ENCODE results near the gene AP1M1.

The AP1M1 gene

DNA sequence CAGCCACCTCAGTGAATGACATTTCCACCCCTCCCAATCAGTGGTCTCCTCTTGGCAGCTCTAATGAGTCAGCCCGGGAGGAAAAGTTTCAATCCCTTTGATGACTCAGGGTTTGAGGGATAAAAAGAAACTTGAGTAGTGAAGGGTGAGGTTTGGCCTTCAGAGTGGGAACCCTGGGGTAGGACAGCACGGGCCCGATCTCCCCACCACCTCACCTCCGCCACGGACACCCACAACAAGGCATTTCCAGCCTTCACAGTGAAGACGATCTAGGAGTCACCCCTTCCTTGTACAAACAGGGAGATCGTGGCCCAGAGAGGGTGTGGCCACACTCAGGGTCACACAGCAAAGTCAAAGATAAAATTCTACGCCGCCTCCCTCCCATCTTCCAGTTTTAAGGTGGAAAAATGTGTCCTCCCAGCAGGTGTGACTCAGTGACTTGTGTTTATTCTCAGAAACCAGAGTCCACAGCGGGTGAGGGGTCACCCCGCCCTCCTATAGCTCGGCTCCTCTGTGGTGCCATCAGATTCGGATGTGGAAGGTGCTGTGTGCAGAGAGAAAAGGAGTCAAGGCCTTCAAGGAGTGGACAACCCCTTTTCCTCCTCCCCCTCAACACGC, 36.7 kb upstream of the AP1M1 start:
- Histone ChIP-seq H3K9me3 (ENCODE audit: control insufficient read depth, insufficient read depth, low read length) (no peaks in the 10 kb centered on the region), H3F3A (ENCODE audit: control insufficient read depth, insufficient read depth) (peaks cover 16% of the 10 kb centered on the region), H3K36me3 (ENCODE audit: control insufficient read depth, low read length) (peaks cover 21% of the 10 kb centered on the region), H3K79me2 (ENCODE audit: control insufficient read depth, low read length) (no peaks in the 10 kb centered on the region), H3K9me2 (replicated peaks; ENCODE audit: control insufficient read depth, low read length) (no peaks in the 10 kb centered on the region), H3K4me1 (ENCODE audit: control insufficient read depth, low read length) (peaks cover 3% of the 10 kb centered on the region), H3K4me3 (ENCODE audit: low read length) (no peak overlapping the region), H3K4me2 (ENCODE audit: low read length) (no peak overlapping the region), H3K27me3 (ENCODE audit: control insufficient read depth, low read length) (no peaks in the 10 kb centered on the region), H4K20me1 (ENCODE audit: control insufficient read depth, insufficient read depth, low read depth, low read length) (no peaks in the 10 kb centered on the region), H3K27ac (ENCODE audit: low read depth, low read length) (no peak overlapping the region)
- TF ChIP-seq EZH2phosphoT487 (IDR thresholded peaks at IDR 0.05; ENCODE audit: borderline replicate concordance, low read length): no peak
- TF ChIP-seq, protein P1, sequence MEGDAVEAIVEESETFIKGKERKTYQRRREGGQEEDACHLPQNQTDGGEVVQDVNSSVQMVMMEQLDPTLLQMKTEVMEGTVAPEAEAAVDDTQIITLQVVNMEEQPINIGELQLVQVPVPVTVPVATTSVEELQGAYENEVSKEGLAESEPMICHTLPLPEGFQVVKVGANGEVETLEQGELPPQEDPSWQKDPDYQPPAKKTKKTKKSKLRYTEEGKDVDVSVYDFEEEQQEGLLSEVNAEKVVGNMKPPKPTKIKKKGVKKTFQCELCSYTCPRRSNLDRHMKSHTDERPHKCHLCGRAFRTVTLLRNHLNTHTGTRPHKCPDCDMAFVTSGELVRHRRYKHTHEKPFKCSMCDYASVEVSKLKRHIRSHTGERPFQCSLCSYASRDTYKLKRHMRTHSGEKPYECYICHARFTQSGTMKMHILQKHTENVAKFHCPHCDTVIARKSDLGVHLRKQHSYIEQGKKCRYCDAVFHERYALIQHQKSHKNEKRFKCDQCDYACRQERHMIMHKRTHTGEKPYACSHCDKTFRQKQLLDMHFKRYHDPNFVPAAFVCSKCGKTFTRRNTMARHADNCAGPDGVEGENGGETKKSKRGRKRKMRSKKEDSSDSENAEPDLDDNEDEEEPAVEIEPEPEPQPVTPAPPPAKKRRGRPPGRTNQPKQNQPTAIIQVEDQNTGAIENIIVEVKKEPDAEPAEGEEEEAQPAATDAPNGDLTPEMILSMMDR (IDR thresholded peaks at IDR 0.05; ENCODE audit: low read depth, low read length, poor library complexity, severe bottlenecking): no peak

DNA sequence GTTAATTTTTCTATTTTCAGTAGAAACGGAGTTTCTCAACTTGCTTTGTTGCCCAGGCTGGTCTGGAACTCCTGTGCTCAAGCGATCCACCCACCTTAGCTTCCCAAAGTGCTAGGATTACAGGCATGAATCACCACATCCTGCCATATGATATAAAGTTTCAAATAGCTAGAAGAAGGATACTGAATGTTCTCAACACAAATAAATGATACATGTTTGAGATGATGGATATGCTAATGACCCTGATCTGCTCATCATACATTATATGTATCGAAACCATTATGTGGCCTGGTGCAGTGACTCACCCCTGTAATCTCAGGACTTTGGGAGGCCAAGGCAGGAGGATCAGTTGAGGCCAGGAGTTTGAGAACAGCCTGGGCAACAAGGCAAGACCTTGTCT, 35.9 kb upstream of the AP1M1 start:
- Histone ChIP-seq H4K20me1 (ENCODE audit: control insufficient read depth, insufficient read depth, low read depth, low read length) (no peaks in the 10 kb centered on the region), H3K79me2 (ENCODE audit: control insufficient read depth, low read length) (no peaks in the 10 kb centered on the region), H3K27ac (ENCODE audit: low read depth, low read length) (no peak overlapping the region), H3K36me3 (ENCODE audit: control insufficient read depth, low read length) (peaks cover 14% of the 10 kb centered on the region), H3K4me3 (ENCODE audit: low read length) (no peak overlapping the region), H3K4me2 (ENCODE audit: low read length) (no peak overlapping the region), H3K9me2 (replicated peaks; ENCODE audit: control insufficient read depth, low read length) (no peaks in the 10 kb centered on the region), H3K27me3 (ENCODE audit: control insufficient read depth, low read length) (no peaks in the 10 kb centered on the region), H3K4me1 (ENCODE audit: control insufficient read depth, low read length) (no peaks in the 10 kb centered on the region), H3F3A (ENCODE audit: control insufficient read depth, insufficient read depth) (peaks cover 15% of the 10 kb centered on the region), H3K9me3 (ENCODE audit: control insufficient read depth, insufficient read depth, low read length) (no peaks in the 10 kb centered on the region)
- TF ChIP-seq, protein P1 (IDR thresholded peaks at IDR 0.05; ENCODE audit: low read depth, low read length, poor library complexity, severe bottlenecking): no peak
- TF ChIP-seq EZH2phosphoT487 (IDR thresholded peaks at IDR 0.05; ENCODE audit: borderline replicate concordance, low read length): no peak

DNA sequence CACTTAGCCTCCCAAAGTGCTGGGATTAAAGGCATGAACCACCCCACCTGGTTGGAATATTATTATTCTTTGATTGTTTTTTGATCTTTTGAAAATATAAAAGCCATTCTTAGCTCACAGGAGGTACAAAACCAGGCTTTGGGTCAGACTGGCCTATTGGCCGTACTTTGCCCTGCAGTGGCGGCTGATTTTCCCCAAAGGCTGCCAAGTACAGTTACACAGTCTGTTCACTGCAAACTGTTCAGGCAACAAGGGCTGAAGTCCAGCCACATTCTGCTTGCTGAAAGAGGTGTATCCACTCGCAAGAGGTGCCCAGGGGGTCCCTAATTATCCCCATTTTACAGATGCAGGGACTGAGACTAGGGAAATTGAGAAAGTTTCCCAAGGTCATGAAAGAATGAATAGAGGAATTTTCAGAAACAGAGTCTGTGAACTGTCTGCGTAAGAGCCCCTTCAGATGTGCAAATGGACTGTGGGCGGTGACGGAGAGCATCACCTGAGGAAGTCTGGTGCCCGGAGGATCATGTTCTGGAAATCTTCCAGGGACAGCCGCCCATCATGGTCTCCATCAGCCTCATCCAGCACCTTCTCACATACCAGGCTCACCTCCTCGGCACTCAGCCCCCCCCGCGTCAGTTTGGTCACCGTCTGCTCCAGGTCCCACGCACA, 33.4 kb upstream of the AP1M1 start:
- no peaks in the 10 kb centered on the region for H3K27me3 ChIP-seq (ENCODE audit: control insufficient read depth, low read length)
- H3K27ac ChIP-seq (ENCODE audit: low read depth, low read length): no peak overlapping the region
- H3K4me2 ChIP-seq (ENCODE audit: low read length): no peak overlapping the region
- H3K36me3 ChIP-seq (ENCODE audit: control insufficient read depth, low read length): no peaks in the 10 kb centered on the region
- TF ChIP-seq, protein P1 (IDR thresholded peaks at IDR 0.05; ENCODE audit: low read depth, low read length, poor library complexity, severe bottlenecking): no peak
- no peak for TF ChIP-seq EZH2phosphoT487 (IDR thresholded peaks at IDR 0.05; ENCODE audit: borderline replicate concordance, low read length)
- peaks cover 8% of the 10 kb centered on the region for H3K4me1 ChIP-seq (ENCODE audit: control insufficient read depth, low read length)
- peaks cover 5% of the 10 kb centered on the region; the same call in 1 of the 2 replicates for H3K9me3 ChIP-seq (ENCODE audit: control insufficient read depth, insufficient read depth, low read length)
- H3K4me3 ChIP-seq (ENCODE audit: low read length): no peak overlapping the region
- H3F3A ChIP-seq (ENCODE audit: control insufficient read depth, insufficient read depth): no peaks in the 10 kb centered on the region
- H3K9me2 ChIP-seq (replicated peaks; ENCODE audit: control insufficient read depth, low read length): no peaks in the 10 kb centered on the region
- no peaks in the 10 kb centered on the region for H4K20me1 ChIP-seq (ENCODE audit: control insufficient read depth, insufficient read depth, low read depth, low read length)
- no peaks in the 10 kb centered on the region for H3K79me2 ChIP-seq (ENCODE audit: control insufficient read depth, low read length)
